ENCODE data around the gene TXLNB. TPM values are rescaled to one million over a fixed set of nuclear protein-coding genes. Genes with fewer than 3 reads are reported as not detected.

TXLNB gene
- total RNA-seq, 6 donors from 2014 or later, result 0.52 to 4.2 (median 0.94) TPM

DNA sequence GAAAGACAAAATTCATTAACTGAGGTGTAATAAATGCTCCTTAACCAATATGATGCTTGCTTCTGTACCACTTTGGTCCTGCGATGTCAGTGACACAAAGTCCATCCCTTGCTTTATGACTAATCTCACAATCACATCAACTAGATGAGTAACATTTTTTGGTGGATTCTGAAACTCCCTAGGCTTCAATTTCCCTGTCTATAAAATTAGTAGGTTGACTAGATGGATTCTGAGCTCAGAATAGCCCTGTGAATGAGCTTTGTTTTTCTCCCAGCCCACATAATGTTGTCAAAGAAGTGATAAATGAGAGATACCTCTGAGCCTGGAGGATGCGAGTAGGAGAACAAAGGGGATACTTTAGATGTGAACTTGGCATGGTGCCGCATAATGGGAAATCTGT, 9.1 kb downstream of the TXLNB start:
- no peaks in the 10 kb centered on the region for H3K9me3 ChIP-seq
- no peak overlapping the region for H3K27ac ChIP-seq
- 83 to 90% methylated on average over 3 of the region's 3 CpGs for WGBS, 2 donors
- H3K36me3 ChIP-seq, result no peaks in the 10 kb centered on the region
- DNase-seq (no peak), ATAC-seq (ENCODE audit: low FRiP score in 2 of 2) (no peak)
- no peak overlapping the region for H3K4me3 ChIP-seq
- no peaks in the 10 kb centered on the region for H3K27me3 ChIP-seq
- no peaks in the 10 kb centered on the region for H3K4me1 ChIP-seq
- TF ChIP-seq EP300 (IDR thresholded peaks at IDR 0.05), result no peak
- no peak for TF ChIP-seq POLR2A (IDR thresholded peaks at IDR 0.05)
- TF ChIP-seq POLR2AphosphoS5 (IDR thresholded peaks at IDR 0.05), result no peak
- TF ChIP-seq, protein P1, sequence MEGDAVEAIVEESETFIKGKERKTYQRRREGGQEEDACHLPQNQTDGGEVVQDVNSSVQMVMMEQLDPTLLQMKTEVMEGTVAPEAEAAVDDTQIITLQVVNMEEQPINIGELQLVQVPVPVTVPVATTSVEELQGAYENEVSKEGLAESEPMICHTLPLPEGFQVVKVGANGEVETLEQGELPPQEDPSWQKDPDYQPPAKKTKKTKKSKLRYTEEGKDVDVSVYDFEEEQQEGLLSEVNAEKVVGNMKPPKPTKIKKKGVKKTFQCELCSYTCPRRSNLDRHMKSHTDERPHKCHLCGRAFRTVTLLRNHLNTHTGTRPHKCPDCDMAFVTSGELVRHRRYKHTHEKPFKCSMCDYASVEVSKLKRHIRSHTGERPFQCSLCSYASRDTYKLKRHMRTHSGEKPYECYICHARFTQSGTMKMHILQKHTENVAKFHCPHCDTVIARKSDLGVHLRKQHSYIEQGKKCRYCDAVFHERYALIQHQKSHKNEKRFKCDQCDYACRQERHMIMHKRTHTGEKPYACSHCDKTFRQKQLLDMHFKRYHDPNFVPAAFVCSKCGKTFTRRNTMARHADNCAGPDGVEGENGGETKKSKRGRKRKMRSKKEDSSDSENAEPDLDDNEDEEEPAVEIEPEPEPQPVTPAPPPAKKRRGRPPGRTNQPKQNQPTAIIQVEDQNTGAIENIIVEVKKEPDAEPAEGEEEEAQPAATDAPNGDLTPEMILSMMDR (IDR thresholded peaks at IDR 0.05), result no peak

DNA sequence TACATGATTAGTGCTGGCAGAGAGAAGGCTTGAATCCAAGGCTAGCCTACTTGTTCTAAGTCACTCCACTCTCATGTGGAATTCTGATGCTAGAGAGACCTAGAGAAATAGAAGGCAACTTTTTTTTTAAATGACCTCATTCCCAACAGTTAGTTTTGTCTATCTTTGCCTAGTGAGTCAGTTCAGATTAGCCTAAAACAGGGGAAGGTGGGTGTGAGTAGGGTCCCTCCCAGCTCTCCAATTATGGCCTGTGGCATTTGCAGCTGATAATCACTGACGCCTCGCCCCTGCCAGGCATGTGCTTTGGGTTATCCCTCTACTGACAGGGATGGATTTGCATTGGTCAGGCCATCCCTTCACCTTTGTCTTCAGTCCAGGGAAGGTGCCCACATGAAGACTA, 13.6 kb downstream of the TXLNB start:
- Histone ChIP-seq H3K27ac (no peak overlapping the region), H3K4me1 (no peaks in the 10 kb centered on the region), H3K27me3 (no peaks in the 10 kb centered on the region), H3K36me3 (no peaks in the 10 kb centered on the region), H3K4me3 (no peak overlapping the region), H3K9me3 (no peaks in the 10 kb centered on the region)
- DNase-seq, result no peak
- ATAC-seq (ENCODE audit: low FRiP score in 2 of 2), result no peak
- WGBS, 2 donors, result 86 to 93% methylated on average over 2 of the region's 2 CpGs
- TF ChIP-seq POLR2A (IDR thresholded peaks at IDR 0.05), result no peak
- TF ChIP-seq EP300 (IDR thresholded peaks at IDR 0.05), result no peak
- TF ChIP-seq, protein P1 (IDR thresholded peaks at IDR 0.05), result no peak
- no peak for TF ChIP-seq POLR2AphosphoS5 (IDR thresholded peaks at IDR 0.05)

DNA sequence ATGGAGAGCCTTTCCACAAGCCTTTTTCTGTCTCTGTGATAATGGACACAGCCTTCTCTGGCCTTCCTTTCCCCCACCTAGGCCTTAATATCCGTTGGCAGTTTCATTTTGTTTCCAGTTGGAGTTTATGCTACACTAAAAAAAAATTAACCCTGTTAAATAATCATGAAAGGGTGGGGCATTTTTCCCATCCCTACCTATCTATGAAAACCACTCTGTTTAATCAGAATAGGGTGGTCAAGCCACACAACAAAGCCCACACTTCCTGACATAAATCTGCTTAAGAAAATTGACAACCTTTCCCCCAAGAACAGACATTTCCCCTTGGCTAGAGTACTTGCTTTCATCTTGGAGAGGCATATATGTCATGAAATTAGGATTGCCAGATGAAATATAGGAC, 14.2 kb downstream of the TXLNB start:
- Histone ChIP-seq H3K4me3 (no peak overlapping the region), H3K27ac (no peak overlapping the region), H3K27me3 (no peaks in the 10 kb centered on the region), H3K4me1 (no peaks in the 10 kb centered on the region), H3K9me3 (no peaks in the 10 kb centered on the region), H3K36me3 (no peaks in the 10 kb centered on the region)
- TF ChIP-seq POLR2AphosphoS5 (IDR thresholded peaks at IDR 0.05) (no peak), EP300 (IDR thresholded peaks at IDR 0.05) (no peak), POLR2A (IDR thresholded peaks at IDR 0.05) (no peak)
- TF ChIP-seq, protein P1 (IDR thresholded peaks at IDR 0.05), result no peak
- WGBS, 2 donors, result 25 to 58% methylated on average over 1 of the region's 1 CpG
- no peak for ATAC-seq (ENCODE audit: low FRiP score in 2 of 2)
- DNase-seq, result no peak

DNA sequence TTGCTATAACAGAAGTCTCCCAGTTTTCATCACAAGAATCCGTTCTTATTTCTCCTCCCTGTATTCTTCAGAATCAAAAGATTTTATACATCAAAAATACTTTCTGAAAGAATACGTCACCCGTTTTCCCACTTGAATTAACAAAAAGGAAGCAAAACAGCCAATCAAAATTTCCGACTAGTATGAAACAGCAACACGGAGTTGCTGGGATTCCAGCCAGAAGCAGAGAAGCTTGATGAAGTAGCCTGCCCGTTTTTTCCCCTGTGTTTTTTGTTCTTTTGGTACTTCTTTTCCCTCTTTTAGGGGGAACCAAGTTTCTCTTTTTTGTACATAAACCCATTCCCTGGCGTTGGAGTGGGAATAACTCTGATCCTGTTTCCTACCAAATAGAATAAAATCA, 14.6 kb downstream of the TXLNB start:
- H3K4me1 ChIP-seq, result no peaks in the 10 kb centered on the region
- H3K27me3 ChIP-seq, result no peaks in the 10 kb centered on the region
- TF ChIP-seq POLR2AphosphoS5 (IDR thresholded peaks at IDR 0.05) (no peak), POLR2A (IDR thresholded peaks at IDR 0.05) (no peak), EP300 (IDR thresholded peaks at IDR 0.05) (no peak)
- TF ChIP-seq, protein P1 (IDR thresholded peaks at IDR 0.05), result no peak
- H3K36me3 ChIP-seq, result no peaks in the 10 kb centered on the region
- no peaks in the 10 kb centered on the region for H3K9me3 ChIP-seq
- no peak overlapping the region for H3K27ac ChIP-seq
- no peak overlapping the region for H3K4me3 ChIP-seq
- ATAC-seq (ENCODE audit: low FRiP score in 2 of 2) (no peak), DNase-seq (no peak)
- WGBS, 2 donors, result 75 to 79% methylated on average over 7 of the region's 7 CpGs

DNA sequence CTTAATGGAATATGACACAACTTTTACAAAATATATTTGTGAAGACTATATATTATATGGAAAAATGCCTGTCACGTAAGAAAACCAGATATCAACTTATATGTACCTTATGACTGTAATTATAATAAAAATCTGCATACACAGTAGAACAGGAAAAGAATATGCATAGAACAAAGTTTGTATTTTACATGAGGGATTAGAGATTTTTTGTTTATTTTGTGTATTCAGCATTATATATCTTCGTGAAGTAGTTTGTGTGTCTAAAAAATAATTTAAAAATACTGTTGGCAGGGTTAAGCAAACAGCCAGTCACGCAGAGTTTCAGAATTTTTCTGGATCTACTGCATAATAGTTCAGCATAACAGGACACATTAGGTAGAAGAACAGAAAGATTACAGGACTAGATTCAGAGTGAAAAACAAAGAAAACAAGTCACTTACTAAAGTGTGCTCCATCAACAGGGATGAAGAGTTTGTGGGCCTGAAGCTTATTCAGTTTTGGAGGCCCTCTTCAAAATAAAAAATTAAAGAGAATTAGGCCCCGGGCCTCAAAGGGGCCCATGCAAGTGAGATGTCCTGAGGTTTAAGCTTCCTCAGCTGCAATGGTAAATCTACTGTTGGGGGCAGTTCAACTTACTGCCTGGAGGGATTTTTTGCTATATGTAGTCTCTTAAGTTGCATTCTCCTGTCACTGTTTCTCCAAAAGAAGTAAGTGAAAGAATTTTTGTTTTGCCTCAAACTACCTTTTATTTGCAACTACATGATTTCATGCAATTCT, 16.3 kb downstream of the TXLNB start:
- Histone ChIP-seq H3K4me3 (no peak overlapping the region), H3K27ac (no peak overlapping the region), H3K4me1 (no peaks in the 10 kb centered on the region), H3K27me3 (no peaks in the 10 kb centered on the region), H3K36me3 (no peaks in the 10 kb centered on the region), H3K9me3 (no peaks in the 10 kb centered on the region)
- ATAC-seq (ENCODE audit: low FRiP score in 2 of 2) (no peak), DNase-seq (no peak)
- WGBS, 2 donors, result 79 to 86% methylated on average over 4 of the region's 4 CpGs
- TF ChIP-seq POLR2A (IDR thresholded peaks at IDR 0.05) (no peak), POLR2AphosphoS5 (IDR thresholded peaks at IDR 0.05) (no peak), EP300 (IDR thresholded peaks at IDR 0.05) (no peak)
- TF ChIP-seq, protein P1 (IDR thresholded peaks at IDR 0.05), result no peak

Data from upper lobe of left lung (tissue), 6 donors.